MM.1S (cell line): ENCODE data around the gene OR3A1.

Experiments used
- CTCF ChIP-seq: fragments of 300-600 bp; sonication (generic); IDR thresholded peaks from 2 replicates; pipeline ENCODE4 v1.5.1; 2016; ENCODE audit warnings: antibody characterized with exemption, low read length, mixed read lengths
- EZH2 ChIP-seq: fragments of 300-600 bp; sonication (generic); optimal IDR thresholded peaks from 2 replicates; pipeline ENCODE3; 2017; ENCODE audit warnings: low read depth, mild to moderate bottlenecking, antibody characterized with exemption, low read length, mixed read lengths
- EZH2phosphoT487 ChIP-seq: fragments of 300-600 bp; sonication (generic); IDR thresholded peaks from 2 replicates; pipeline ENCODE4 v1.6.1; 2018; ENCODE audit warnings: antibody characterized with exemption, low read length

- TF ChIP-seq CTCF (no peak), EZH2 (no peak), EZH2phosphoT487 (no peak)
These were observed 2.5 kb downstream of the OR3A1 start for GRCh38 chr17:3295632-3296031.
